ENCODE results near the gene GALNS. TPM values are rescaled to one million over a fixed set of nuclear protein-coding genes. Genes with fewer than 3 reads are reported as not detected.

The GALNS gene
- total and polyA plus RNA-seq, 2 of the 13 experiments (the other 11 are each of a cell fraction or from before 2014, with no cell fraction given): 9.2 to 9.8 TPM

DNA sequence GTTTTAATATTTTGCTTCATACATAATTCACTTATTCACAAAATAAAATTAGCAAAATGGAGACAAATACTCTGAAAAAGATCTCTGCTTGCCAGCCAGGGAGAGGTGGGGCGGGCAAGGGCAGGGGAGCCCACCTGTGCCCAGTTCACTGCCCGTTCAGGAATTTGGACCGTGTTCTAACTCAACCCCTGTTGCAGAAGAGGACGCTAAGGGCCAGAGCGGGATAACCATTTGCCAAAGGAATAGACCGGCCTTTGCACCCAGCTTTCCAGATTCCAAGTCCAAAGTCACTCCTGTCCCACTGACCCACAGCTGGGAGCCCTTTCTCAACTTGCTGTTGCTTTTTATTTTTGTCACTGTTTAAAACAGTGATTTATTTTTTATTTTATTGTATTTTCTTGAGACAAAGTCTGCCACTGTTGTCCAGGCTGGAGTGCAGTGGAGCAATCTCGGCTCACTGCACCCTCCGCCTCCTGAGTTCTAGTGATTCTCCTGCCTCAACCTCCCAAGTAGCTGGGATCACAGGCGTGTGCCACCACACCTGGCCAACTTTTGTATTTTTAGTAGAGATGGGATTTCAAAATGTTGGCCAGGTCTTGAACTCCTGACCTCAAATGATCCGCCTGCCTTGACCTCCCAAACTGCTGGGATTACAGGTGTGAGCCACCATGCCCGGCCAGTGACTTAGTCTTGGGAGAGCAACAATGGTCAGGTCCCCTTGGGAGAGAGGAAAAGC lies 69.0 kb downstream of the GALNS start (continued):
- peak; percentile 52; the same call in 1 of the 2 replicates for TF ChIP-seq MED1 (CRISPR knock-in tag; IDR thresholded peaks at IDR 0.05)
- no peak for TF ChIP-seq HOXD1 (CRISPR knock-in tag; IDR thresholded peaks at IDR 0.05)
- TF ChIP-seq CEBPB (IDR thresholded peaks at IDR 0.05; ENCODE audit: borderline replicate concordance, low read depth, low read length): peak; percentile 30
- TF ChIP-seq ZNF709 (CRISPR knock-in tag; IDR thresholded peaks at IDR 0.05): no peak
- TF ChIP-seq, protein P1, sequence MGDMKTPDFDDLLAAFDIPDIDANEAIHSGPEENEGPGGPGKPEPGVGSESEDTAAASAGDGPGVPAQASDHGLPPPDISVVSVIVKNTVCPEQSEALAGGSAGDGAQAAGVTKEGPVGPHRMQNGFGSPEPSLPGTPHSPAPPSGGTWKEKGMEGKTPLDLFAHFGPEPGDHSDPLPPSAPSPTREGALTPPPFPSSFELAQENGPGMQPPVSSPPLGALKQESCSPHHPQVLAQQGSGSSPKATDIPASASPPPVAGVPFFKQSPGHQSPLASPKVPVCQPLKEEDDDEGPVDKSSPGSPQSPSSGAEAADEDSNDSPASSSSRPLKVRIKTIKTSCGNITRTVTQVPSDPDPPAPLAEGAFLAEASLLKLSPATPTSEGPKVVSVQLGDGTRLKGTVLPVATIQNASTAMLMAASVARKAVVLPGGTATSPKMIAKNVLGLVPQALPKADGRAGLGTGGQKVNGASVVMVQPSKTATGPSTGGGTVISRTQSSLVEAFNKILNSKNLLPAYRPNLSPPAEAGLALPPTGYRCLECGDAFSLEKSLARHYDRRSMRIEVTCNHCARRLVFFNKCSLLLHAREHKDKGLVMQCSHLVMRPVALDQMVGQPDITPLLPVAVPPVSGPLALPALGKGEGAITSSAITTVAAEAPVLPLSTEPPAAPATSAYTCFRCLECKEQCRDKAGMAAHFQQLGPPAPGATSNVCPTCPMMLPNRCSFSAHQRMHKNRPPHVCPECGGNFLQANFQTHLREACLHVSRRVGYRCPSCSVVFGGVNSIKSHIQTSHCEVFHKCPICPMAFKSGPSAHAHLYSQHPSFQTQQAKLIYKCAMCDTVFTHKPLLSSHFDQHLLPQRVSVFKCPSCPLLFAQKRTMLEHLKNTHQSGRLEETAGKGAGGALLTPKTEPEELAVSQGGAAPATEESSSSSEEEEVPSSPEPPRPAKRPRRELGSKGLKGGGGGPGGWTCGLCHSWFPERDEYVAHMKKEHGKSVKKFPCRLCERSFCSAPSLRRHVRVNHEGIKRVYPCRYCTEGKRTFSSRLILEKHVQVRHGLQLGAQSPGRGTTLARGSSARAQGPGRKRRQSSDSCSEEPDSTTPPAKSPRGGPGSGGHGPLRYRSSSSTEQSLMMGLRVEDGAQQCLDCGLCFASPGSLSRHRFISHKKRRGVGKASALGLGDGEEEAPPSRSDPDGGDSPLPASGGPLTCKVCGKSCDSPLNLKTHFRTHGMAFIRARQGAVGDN (CRISPR knock-in tag; IDR thresholded peaks at IDR 0.05): peak; percentile 33; the same call in 1 of the 2 replicates
- peak; percentile 94 for TF ChIP-seq ZNF460 (CRISPR knock-in tag; IDR thresholded peaks at IDR 0.05; ENCODE audit: borderline replicate concordance)
- TF ChIP-seq ZNF724P (CRISPR knock-in tag; IDR thresholded peaks at IDR 0.05; ENCODE audit: borderline replicate concordance): no peak
- peak; percentile 62 for TF ChIP-seq HDAC1 (CRISPR knock-in tag; IDR thresholded peaks at IDR 0.05)
- TF ChIP-seq SAP130 (CRISPR knock-in tag; IDR thresholded peaks at IDR 0.05; ENCODE audit: low read depth): peak; percentile 62; the same call in 1 of the 2 replicates
- peak; percentile 11 for TF ChIP-seq ASH2L (IDR thresholded peaks at IDR 0.05; ENCODE audit: insufficient read length, low read depth, low read length)
- no peak for TF ChIP-seq FOSL2 (CRISPR knock-in tag; IDR thresholded peaks at IDR 0.05)
- peak; percentile 69; the same call in 1 of the 2 replicates for TF ChIP-seq ZBTB7B (CRISPR knock-in tag; IDR thresholded peaks at IDR 0.05)
- TF ChIP-seq BCL6 (CRISPR knock-in tag; IDR thresholded peaks at IDR 0.05): peak; percentile 34; the same call in 1 of the 2 replicates
- TF ChIP-seq, protein P2, sequence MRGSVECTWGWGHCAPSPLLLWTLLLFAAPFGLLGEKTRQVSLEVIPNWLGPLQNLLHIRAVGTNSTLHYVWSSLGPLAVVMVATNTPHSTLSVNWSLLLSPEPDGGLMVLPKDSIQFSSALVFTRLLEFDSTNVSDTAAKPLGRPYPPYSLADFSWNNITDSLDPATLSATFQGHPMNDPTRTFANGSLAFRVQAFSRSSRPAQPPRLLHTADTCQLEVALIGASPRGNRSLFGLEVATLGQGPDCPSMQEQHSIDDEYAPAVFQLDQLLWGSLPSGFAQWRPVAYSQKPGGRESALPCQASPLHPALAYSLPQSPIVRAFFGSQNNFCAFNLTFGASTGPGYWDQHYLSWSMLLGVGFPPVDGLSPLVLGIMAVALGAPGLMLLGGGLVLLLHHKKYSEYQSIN (CRISPR knock-in tag; IDR thresholded peaks at IDR 0.05; ENCODE audit: borderline replicate concordance): no peak
- TF ChIP-seq, protein P3, sequence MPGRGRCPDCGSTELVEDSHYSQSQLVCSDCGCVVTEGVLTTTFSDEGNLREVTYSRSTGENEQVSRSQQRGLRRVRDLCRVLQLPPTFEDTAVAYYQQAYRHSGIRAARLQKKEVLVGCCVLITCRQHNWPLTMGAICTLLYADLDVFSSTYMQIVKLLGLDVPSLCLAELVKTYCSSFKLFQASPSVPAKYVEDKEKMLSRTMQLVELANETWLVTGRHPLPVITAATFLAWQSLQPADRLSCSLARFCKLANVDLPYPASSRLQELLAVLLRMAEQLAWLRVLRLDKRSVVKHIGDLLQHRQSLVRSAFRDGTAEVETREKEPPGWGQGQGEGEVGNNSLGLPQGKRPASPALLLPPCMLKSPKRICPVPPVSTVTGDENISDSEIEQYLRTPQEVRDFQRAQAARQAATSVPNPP (CRISPR knock-in tag; IDR thresholded peaks at IDR 0.05): no peak
- TF ChIP-seq TOPORS (CRISPR knock-in tag; IDR thresholded peaks at IDR 0.05): peak; percentile 59; the same call in 1 of the 2 replicates
- TF ChIP-seq NCOR1 (IDR thresholded peaks at IDR 0.05; ENCODE audit: borderline replicate concordance, low read length): peak; percentile 88
- peak; percentile 54; the same call in 1 of the 2 replicates for TF ChIP-seq RARA (CRISPR knock-in tag; IDR thresholded peaks at IDR 0.05)
- TF ChIP-seq, protein P4, sequence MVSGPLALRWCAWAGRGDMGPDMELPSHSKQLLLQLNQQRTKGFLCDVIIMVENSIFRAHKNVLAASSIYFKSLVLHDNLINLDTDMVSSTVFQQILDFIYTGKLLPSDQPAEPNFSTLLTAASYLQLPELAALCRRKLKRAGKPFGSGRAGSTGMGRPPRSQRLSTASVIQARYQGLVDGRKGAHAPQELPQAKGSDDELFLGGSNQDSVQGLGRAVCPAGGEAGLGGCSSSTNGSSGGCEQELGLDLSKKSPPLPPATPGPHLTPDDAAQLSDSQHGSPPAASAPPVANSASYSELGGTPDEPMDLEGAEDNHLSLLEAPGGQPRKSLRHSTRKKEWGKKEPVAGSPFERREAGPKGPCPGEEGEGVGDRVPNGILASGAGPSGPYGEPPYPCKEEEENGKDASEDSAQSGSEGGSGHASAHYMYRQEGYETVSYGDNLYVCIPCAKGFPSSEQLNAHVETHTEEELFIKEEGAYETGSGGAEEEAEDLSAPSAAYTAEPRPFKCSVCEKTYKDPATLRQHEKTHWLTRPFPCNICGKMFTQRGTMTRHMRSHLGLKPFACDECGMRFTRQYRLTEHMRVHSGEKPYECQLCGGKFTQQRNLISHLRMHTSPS (CRISPR knock-in tag; IDR thresholded peaks at IDR 0.05; ENCODE audit: low read depth): peak; percentile 98
- peak; percentile 78 for TF ChIP-seq TEAD3 (CRISPR knock-in tag; optimal IDR thresholded peaks at IDR 0.05; ENCODE audit: borderline replicate concordance)
- TF ChIP-seq ZMYM2 (CRISPR knock-in tag; IDR thresholded peaks at IDR 0.05): peak; percentile 48; the same call in 1 of the 2 replicates
- TF ChIP-seq HOXA3 (CRISPR knock-in tag; IDR thresholded peaks at IDR 0.05): peak; percentile 52; the same call in 1 of the 2 replicates
- no peak for TF ChIP-seq ZNF792 (CRISPR knock-in tag; IDR thresholded peaks at IDR 0.05)
